ENCODE measurements around the gene TRAM2.

DNA sequence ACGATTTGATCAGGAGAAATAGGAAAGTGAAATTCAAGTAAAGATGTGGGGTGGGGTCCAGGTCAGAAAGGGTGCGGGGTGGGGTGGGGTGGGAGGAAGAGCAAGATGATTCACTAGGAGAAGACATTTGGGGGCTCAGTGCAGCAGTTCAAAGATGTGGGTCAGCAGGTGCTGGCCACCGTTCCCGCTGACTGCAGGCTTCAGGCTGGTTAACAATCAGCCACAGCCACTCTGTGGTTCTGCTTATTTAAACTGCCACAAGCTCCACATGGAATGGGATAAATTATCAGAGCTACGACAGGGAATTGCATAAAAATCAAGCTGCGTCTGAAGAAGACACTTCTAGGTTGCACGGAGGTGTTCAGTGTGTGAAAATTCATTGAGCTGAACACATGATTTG is 49.4 kb downstream of the TRAM2 start:
- TF ChIP-seq BACH2 (CRISPR knock-in tag; IDR thresholded peaks at IDR 0.05; ENCODE audit: borderline replicate concordance), result no peak
- TF ChIP-seq, protein P1, sequence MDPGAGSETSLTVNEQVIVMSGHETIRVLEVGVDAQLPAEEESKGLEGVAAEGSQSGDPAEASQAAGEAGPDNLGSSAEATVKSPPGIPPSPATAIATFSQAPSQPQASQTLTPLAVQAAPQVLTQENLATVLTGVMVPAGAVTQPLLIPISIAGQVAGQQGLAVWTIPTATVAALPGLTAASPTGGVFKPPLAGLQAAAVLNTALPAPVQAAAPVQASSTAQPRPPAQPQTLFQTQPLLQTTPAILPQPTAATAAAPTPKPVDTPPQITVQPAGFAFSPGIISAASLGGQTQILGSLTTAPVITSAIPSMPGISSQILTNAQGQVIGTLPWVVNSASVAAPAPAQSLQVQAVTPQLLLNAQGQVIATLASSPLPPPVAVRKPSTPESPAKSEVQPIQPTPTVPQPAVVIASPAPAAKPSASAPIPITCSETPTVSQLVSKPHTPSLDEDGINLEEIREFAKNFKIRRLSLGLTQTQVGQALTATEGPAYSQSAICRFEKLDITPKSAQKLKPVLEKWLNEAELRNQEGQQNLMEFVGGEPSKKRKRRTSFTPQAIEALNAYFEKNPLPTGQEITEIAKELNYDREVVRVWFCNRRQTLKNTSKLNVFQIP (CRISPR knock-in tag; IDR thresholded peaks at IDR 0.05; ENCODE audit: borderline replicate concordance, low read depth), result no peak
- TF ChIP-seq ISL1 (CRISPR knock-in tag; IDR thresholded peaks at IDR 0.05), result no peak
- TF ChIP-seq ZC3H10 (CRISPR knock-in tag; IDR thresholded peaks at IDR 0.05), result no peak
- TF ChIP-seq, protein P2, sequence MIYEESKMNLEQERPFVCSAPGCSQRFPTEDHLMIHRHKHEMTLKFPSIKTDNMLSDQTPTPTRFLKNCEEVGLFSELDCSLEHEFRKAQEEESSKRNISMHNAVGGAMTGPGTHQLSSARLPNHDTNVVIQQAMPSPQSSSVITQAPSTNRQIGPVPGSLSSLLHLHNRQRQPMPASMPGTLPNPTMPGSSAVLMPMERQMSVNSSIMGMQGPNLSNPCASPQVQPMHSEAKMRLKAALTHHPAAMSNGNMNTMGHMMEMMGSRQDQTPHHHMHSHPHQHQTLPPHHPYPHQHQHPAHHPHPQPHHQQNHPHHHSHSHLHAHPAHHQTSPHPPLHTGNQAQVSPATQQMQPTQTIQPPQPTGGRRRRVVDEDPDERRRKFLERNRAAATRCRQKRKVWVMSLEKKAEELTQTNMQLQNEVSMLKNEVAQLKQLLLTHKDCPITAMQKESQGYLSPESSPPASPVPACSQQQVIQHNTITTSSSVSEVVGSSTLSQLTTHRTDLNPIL (CRISPR knock-in tag; IDR thresholded peaks at IDR 0.05; ENCODE audit: low read depth), result no peak
- no peak for TF ChIP-seq ZFP3 (CRISPR knock-in tag; IDR thresholded peaks at IDR 0.05)
- no peak for TF ChIP-seq RARB (CRISPR knock-in tag; IDR thresholded peaks at IDR 0.05)

All from SK-N-SH treated with all-trans-retinoic acid at 6 μM for 48 hours (cell line).